Kidney epithelial cell (primary cell): ENCODE results near the gene PINLYP. TPM values are rescaled to one million over a fixed set of nuclear protein-coding genes. Genes with fewer than 3 reads are reported as not detected.
"Not testable (repeated sequence)": the region's sequence is repeated elsewhere in the genome, so short reads cannot be mapped to it uniquely, and the experiment has no call there.

Source experiments
- DNase-seq: peaks from one replicate; pipeline ENCODE4 v3.0.0-alpha.2; 2010; ENCODE audit warnings: low read depth
- H3K27me3 ChIP-seq: 2 replicates; pipeline ENCODE4 v1.6.0; 2011; ENCODE audit warnings: low read length; ENCODE audit not compliant: control insufficient read depth, insufficient read depth
- H3K36me3 ChIP-seq: 2 replicates; pipeline ENCODE4 v1.5.1; 2011; ENCODE audit warnings: low read length; ENCODE audit not compliant: control insufficient read depth, insufficient read depth
- H3K4me3 ChIP-seq: 2 replicates; pipeline ENCODE4 v1.5.1; 2011; ENCODE audit warnings: low read depth, mild to moderate bottlenecking, control low read depth, low read length
- CTCF ChIP-seq: IDR thresholded peaks from 2 replicates; pipeline ENCODE4 v1.5.1; 2011; ENCODE audit warnings: mild to moderate bottlenecking, moderate library complexity, low read length, control low read depth, inconsistent platforms; ENCODE audit not compliant: insufficient read depth, poor library complexity, severe bottlenecking
- total RNA-seq: library from RNA; depleted of rRNA; stranded (reverse); fragments of >200 nt; gene quantifications from 2 replicates; pipeline ENCODE4 v1.2.3, GENCODE V29; 2015

Gene PINLYP
- total RNA-seq, 1 donor from 2014 or later: 3.1 TPM

DNA sequence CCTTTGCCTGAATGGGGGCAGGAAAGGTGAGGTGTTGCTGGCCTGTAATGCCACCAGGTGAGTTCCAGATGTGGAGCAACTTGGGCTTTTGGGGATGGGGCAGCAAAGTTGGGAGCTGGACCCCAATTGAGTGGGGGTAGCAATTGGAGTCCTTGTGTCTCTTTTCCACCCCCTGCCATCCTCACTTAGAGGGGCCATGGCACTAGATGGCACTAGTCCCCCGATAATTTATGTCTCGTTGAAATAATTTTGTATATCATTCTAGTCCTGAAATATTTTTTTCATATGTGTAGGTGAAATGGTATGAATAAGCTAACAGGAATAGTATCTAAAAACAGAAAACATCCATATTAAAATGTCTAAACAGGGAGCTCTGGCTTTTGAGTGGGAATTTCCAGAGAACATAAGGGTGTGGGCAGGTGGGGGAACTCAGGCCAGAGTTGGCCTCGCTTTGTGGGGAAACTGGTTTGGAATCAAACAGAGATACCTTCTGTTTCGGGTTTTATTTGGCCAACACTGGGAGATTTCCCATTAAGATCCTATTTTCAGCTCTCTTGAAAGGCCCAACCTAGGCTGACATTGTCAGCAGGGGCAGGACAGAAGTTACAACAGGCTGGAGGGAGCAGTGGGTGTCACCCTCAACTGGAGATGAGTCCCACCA lies 24.2 kb downstream of the PINLYP start:
- H3K27me3 ChIP-seq: no peaks in the 10 kb centered on the region
- no peak for DNase-seq
- H3K36me3 ChIP-seq: no peaks in the 10 kb centered on the region
- TF ChIP-seq CTCF: no peak
- H3K4me3 ChIP-seq: no peak overlapping the region

GRCh38 chr19:43600326-43600725 lies 24.7 kb downstream of the PINLYP start:
- not testable (repeated sequence) for H3K4me3 ChIP-seq, H3K27me3 ChIP-seq, DNase-seq, H3K36me3 ChIP-seq

- no peaks in the 10 kb centered on the region for H3K27me3 ChIP-seq
- H3K4me3 ChIP-seq: no peak overlapping the region
- H3K36me3 ChIP-seq: no peaks in the 10 kb centered on the region
- no peak for DNase-seq
- TF ChIP-seq CTCF: no peak
Measured at GRCh38 chr19:43605875-43606568, 30.4 kb downstream of the PINLYP start.

DNA sequence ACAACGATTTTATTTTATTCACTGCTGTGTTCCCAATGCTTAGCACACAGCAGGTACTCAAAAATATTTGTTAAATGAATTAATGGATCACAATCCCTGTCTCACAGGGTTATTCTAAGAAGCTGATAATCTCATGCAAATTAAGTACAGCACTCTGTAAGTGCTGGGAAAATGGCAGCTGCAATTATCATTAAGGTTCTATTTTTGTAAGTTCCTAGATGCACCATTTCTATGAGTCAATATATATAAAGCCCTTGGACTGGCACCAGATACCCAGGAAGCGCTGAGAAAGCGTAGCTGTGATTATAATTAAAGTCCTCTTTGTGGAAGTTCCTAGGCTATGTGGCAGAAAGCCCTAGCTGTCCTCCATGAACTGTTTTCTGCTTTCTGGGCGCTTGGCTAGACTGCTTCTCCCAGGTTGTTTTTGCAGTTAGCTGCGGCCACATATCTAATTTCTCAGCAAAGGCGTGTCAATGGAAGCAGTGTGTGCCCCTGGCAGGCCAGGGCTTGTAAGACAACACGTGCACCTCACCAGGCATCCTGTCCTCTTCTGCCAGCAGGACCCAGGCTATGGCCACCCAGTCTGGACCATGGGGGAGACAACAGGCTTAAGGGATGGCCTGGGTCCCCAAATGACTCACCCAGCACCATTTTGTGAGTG lies 31.1 kb downstream of the PINLYP start:
- DNase-seq: no peak
- TF ChIP-seq CTCF: no peak

DNA sequence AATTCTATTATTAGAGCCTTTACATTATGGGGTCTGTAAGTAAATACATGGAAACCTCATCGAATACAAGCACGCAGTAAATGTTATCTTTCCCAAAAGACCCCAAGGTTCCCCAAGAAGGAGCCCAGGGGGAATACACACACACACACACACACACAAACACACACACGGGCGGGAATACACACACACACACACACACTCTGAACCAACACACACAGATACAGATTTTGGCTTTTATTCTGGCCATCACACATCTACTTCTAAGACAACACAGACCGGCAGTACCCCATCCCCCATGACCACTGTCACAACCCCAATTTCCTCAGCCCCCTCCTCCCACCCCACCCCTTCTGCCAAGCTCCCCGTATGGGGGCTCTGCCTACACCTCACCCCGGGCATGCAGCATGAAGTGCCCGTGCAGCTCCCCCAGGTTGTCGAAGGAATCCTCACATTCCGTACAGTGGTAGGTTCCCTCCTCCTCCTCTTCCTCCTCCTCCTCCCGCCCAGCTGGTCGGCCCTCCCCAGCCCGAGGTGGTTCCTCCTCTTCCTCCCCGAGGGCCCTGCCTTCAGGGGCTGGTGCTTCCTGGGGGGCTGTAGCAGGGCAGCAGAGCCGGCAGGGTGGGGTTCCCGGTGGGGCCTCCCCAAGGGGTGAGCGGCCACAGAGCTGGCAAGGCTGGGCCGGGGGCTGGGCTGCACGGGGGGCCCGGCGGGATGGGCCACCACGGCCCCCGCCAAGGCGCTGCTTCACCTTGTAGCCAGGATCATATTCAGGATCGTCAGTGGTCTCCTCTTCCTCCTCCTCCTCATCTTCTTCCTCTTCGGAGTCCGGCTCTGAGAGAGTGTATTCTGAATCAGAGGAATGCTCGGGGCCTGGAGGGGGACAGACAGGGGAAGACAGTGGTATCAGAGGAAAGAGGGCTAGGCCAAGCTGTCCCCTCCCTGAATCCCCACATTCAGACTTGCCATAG lies 31.9 kb downstream of the PINLYP start:
- Histone ChIP-seq H3K36me3 (no peaks in the 10 kb centered on the region), H3K27me3 (no peaks in the 10 kb centered on the region), H3K4me3 (no peak overlapping the region)
- no peak for DNase-seq
- TF ChIP-seq CTCF: no peak

More for the DNA sequence above, 31.1 kb downstream of the PINLYP start:
- H3K27me3 ChIP-seq: no peaks in the 10 kb centered on the region
- no peaks in the 10 kb centered on the region for H3K36me3 ChIP-seq
- no peak overlapping the region for H3K4me3 ChIP-seq

DNA sequence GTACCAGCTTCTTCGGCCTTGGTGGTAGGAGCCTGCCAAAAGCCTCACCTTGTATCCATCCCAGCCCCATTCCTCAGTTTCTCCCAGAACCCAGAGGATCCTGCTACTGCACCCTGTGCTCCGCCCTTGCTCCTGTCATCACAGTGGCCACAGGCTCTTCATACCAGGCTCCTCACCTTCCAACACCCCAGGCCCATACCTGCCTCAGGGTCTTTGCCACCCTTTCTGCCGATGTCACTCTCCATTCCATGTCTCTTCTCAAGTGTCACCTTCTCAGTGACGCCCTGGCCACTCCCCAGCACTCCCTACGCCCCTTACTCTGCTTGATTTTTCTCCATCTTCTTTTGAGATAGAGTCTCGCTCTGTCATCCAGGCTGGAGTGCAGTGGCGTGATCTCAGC lies 34.3 kb downstream of the PINLYP start:
- TF ChIP-seq CTCF: no peak
- Histone ChIP-seq H3K4me3 (no peak overlapping the region), H3K36me3 (no peaks in the 10 kb centered on the region), H3K27me3 (no peaks in the 10 kb centered on the region)
- no peak for DNase-seq
